ENCODE results near the gene C11orf42.

- no peak for TF ChIP-seq CTCF (conservative IDR thresholded peaks at IDR 0.05)
- TF ChIP-seq ZFX (IDR thresholded peaks at IDR 0.05): no peak
Measured at GRCh38 chr11:6210274-6210955, 5.1 kb downstream of the C11orf42 start.
